Stomach smooth muscle (tissue), 2 donors: Measurements from ENCODE around the gene MYO5B.

Source experiments
- H3K27ac ChIP-seq: one replicate; pipeline ENCODE4 v1.7.0; 2013; ENCODE audit warnings: mild to moderate bottlenecking, low read length, inconsistent platforms
- H3K27me3 ChIP-seq, 2 donors: one replicate each; pipeline ENCODE4 v1.7.0; 2013; ENCODE audit warnings: low read length in 2 of 2; ENCODE audit not compliant: insufficient read depth in 2 of 2, control insufficient read depth in 1 of 2
- H3K36me3 ChIP-seq, 2 donors: one replicate each; pipeline ENCODE4 v1.7.0; 2013; ENCODE audit warnings: low read length in 2 of 2; ENCODE audit not compliant: control insufficient read depth in 2 of 2, insufficient read depth in 2 of 2
- H3K4me1 ChIP-seq: one replicate; pipeline ENCODE4 v1.7.0; 2013; ENCODE audit warnings: low read length; ENCODE audit not compliant: control insufficient read depth, insufficient read depth
- H3K4me3 ChIP-seq, 2 donors: one replicate each; pipeline ENCODE4 v1.7.0; 2013; ENCODE audit warnings: low read length in 2 of 2
- H3K9ac ChIP-seq, 2 donors: one replicate each; pipeline ENCODE4 v1.7.0; 2013; ENCODE audit warnings: low read length in 2 of 2, mild to moderate bottlenecking in 1 of 2
- H3K9me3 ChIP-seq, 2 donors: one replicate each; pipeline ENCODE4 v1.7.0; 2013; ENCODE audit warnings: low read length in 2 of 2; ENCODE audit not compliant: control insufficient read depth in 2 of 2
- donor health status: healthy.
- donor health status: Pancreatic carcinoma.

The MYO5B gene

GRCh38 chr18:50188652-50189051 lies 6.3 kb downstream of the MYO5B start:
- Histone ChIP-seq H3K4me3 (no peak overlapping the region), H3K9me3 (no peaks in the 10 kb centered on the region), H3K27ac (no peak overlapping the region), H3K9ac (no peak overlapping the region), H3K36me3 (no peaks in the 10 kb centered on the region), H3K27me3 (peaks cover 13 to 21% of the 10 kb centered on the region in 2 donors), H3K4me1 (no peaks in the 10 kb centered on the region)

- Histone ChIP-seq H3K36me3 (no peaks in the 10 kb centered on the region), H3K27ac (no peak overlapping the region), H3K4me3 (no peak overlapping the region), H3K9me3 (no peaks in the 10 kb centered on the region), H3K4me1 (no peaks in the 10 kb centered on the region), H3K9ac (no peak overlapping the region), H3K27me3 (peaks cover 7 to 15% of the 10 kb centered on the region in 2 donors)
Measured at GRCh38 chr18:50187659-50188058, 7.3 kb downstream of the MYO5B start.

GRCh38 chr18:50186385-50186784 lies 8.6 kb downstream of the MYO5B start:
- Histone ChIP-seq H3K4me3 (no peak overlapping the region), H3K9me3 (no peaks in the 10 kb centered on the region), H3K36me3 (no peaks in the 10 kb centered on the region), H3K27ac (no peak overlapping the region), H3K4me1 (no peaks in the 10 kb centered on the region), H3K27me3 (peaks cover 5 to 6% of the 10 kb centered on the region in 2 donors), H3K9ac (no peak overlapping the region)

- Histone ChIP-seq H3K9ac (no peak overlapping the region), H3K36me3 (no peaks in the 10 kb centered on the region), H3K9me3 (no peaks in the 10 kb centered on the region), H3K4me3 (no peak overlapping the region), H3K4me1 (no peaks in the 10 kb centered on the region), H3K27ac (no peak overlapping the region), H3K27me3 (peaks cover 5 to 6% of the 10 kb centered on the region in 2 donors)
Measured at GRCh38 chr18:50183556-50183955, 11.4 kb downstream of the MYO5B start.

- Histone ChIP-seq H3K4me3 (no peak overlapping the region), H3K27me3 (peaks cover 2 to 6% of the 10 kb centered on the region in 2 donors), H3K27ac (no peak overlapping the region)
Measured at GRCh38 chr18:50182511-50182910, 12.4 kb downstream of the MYO5B start.

GRCh38 chr18:50181590-50181989 lies 13.4 kb downstream of the MYO5B start:
- Histone ChIP-seq H3K27ac (no peak overlapping the region), H3K36me3 (no peaks in the 10 kb centered on the region), H3K9ac (no peak overlapping the region), H3K9me3 (no peaks in the 10 kb centered on the region), H3K4me3 (no peak overlapping the region), H3K4me1 (no peaks in the 10 kb centered on the region), H3K27me3 (peaks cover 2 to 6% of the 10 kb centered on the region in 2 donors)

More at GRCh38 chr18:50182511-50182910, 12.4 kb downstream of the MYO5B start:
- no peaks in the 10 kb centered on the region for H3K9me3 ChIP-seq
- no peak overlapping the region for H3K9ac ChIP-seq
- H3K4me1 ChIP-seq: no peaks in the 10 kb centered on the region
- no peaks in the 10 kb centered on the region for H3K36me3 ChIP-seq

GRCh38 chr18:50179465-50179864 lies 15.5 kb downstream of the MYO5B start:
- H3K9ac ChIP-seq: no peak overlapping the region
- no peaks in the 10 kb centered on the region for H3K4me1 ChIP-seq
- H3K27ac ChIP-seq: no peak overlapping the region
- no peaks in the 10 kb centered on the region for H3K36me3 ChIP-seq
- no peaks in the 10 kb centered on the region for H3K9me3 ChIP-seq
- H3K27me3 ChIP-seq: peaks cover 2 to 6% of the 10 kb centered on the region in 2 donors
- no peak overlapping the region for H3K4me3 ChIP-seq

GRCh38 chr18:50177294-50177992 lies 17.5 kb downstream of the MYO5B start:
- Histone ChIP-seq H3K9me3 (no peaks in the 10 kb centered on the region), H3K9ac (no peak overlapping the region), H3K36me3 (no peaks in the 10 kb centered on the region), H3K4me3 (no peak overlapping the region), H3K27ac (no peak overlapping the region), H3K4me1 (no peaks in the 10 kb centered on the region), H3K27me3 (no peaks in the 10 kb centered on the region)

GRCh38 chr18:50172367-50172766 lies 22.6 kb downstream of the MYO5B start:
- H3K4me1 ChIP-seq: no peaks in the 10 kb centered on the region
- H3K9me3 ChIP-seq: no peaks in the 10 kb centered on the region
- no peaks in the 10 kb centered on the region for H3K36me3 ChIP-seq
- H3K4me3 ChIP-seq: no peak overlapping the region
- no peak overlapping the region for H3K27ac ChIP-seq
- no peaks in the 10 kb centered on the region for H3K27me3 ChIP-seq
- no peak overlapping the region for H3K9ac ChIP-seq

GRCh38 chr18:50171406-50171805 lies 23.5 kb downstream of the MYO5B start:
- no peak overlapping the region for H3K27ac ChIP-seq
- H3K9ac ChIP-seq: no peak overlapping the region
- no peaks in the 10 kb centered on the region for H3K27me3 ChIP-seq
- no peaks in the 10 kb centered on the region for H3K9me3 ChIP-seq
- no peak overlapping the region for H3K4me3 ChIP-seq
- H3K4me1 ChIP-seq: no peaks in the 10 kb centered on the region
- no peaks in the 10 kb centered on the region for H3K36me3 ChIP-seq

- Histone ChIP-seq H3K27me3 (no peaks in the 10 kb centered on the region), H3K9ac (no peak overlapping the region), H3K4me1 (no peaks in the 10 kb centered on the region), H3K4me3 (no peak overlapping the region), H3K27ac (no peak overlapping the region), H3K9me3 (no peaks in the 10 kb centered on the region), H3K36me3 (no peaks in the 10 kb centered on the region)
Measured at GRCh38 chr18:50170004-50170403, 24.9 kb downstream of the MYO5B start.
